ENCODE results near the gene IRF2BP2. TPM values are rescaled to one million over a fixed set of nuclear protein-coding genes. Genes with fewer than 3 reads are reported as not detected.

IRF2BP2 gene
- 100 to 1,000 TPM; 157 to 164 TPM for total RNA-seq

DNA sequence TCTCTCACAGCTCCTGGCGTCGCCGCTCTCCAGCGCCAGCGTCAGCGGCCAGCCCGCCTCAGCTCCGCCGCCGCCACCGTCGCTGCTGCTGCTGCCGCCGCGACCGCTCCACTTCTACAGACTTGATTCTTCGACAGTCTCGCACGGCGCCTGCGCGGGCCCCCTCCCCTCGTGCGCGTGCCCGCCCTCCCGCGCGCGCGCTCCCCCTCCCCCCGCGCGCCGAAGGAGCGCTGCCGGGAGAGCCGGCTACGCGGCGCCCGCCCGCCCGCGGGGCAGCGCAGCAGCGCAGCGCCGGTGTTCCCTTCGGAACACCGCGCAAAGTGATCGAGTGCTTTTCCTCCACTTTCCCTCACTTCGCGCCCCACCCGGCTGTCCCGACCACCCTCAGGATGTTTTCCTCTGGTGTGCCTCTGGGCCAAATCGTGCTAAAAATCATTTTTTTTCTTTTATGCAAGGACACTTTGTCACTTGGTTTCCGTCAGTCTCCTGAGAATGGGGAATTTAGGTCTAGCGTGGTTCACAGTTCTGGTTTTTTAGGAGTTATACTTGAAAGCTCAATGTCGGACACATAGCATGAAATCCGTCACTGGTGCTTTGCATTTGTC is at the start of gene IRF2BP2:
Gene IRF2BP2, minus strand, starts transcription at position 118 of the 605 bp plus-strand sequence. CDS start 684 bp downstream, outside the sequence.
- no peaks in the 10 kb centered on the region for H3K36me3 ChIP-seq
- DNase-seq = peak; percentile 85
- peak within 1 kb of the TSS; percentile 99 to 100 for H3K9ac ChIP-seq (ENCODE audit: low read depth in 2 of 2, low read length in 2 of 2)
- TF ChIP-seq, protein P1, sequence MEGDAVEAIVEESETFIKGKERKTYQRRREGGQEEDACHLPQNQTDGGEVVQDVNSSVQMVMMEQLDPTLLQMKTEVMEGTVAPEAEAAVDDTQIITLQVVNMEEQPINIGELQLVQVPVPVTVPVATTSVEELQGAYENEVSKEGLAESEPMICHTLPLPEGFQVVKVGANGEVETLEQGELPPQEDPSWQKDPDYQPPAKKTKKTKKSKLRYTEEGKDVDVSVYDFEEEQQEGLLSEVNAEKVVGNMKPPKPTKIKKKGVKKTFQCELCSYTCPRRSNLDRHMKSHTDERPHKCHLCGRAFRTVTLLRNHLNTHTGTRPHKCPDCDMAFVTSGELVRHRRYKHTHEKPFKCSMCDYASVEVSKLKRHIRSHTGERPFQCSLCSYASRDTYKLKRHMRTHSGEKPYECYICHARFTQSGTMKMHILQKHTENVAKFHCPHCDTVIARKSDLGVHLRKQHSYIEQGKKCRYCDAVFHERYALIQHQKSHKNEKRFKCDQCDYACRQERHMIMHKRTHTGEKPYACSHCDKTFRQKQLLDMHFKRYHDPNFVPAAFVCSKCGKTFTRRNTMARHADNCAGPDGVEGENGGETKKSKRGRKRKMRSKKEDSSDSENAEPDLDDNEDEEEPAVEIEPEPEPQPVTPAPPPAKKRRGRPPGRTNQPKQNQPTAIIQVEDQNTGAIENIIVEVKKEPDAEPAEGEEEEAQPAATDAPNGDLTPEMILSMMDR (IDR thresholded peaks at IDR 0.05) = no peak
- peaks cover 13% of the 10 kb centered on the region for H3K4me1 ChIP-seq
- intact Hi-C loops (cut with DNase I) = loop anchor here (2.0 kb wide), 1 partner anchor 107 kb away; no protein-coding TSS in a partner anchor
- no peaks in the 10 kb centered on the region for H3K9me3 ChIP-seq
- peak within 1 kb of the TSS; percentile 100 for H3K27ac ChIP-seq
- H3K27me3 ChIP-seq = no peaks in the 10 kb centered on the region
- H3K4me3 ChIP-seq = peak within 1 kb of the TSS; percentile 85

DNA sequence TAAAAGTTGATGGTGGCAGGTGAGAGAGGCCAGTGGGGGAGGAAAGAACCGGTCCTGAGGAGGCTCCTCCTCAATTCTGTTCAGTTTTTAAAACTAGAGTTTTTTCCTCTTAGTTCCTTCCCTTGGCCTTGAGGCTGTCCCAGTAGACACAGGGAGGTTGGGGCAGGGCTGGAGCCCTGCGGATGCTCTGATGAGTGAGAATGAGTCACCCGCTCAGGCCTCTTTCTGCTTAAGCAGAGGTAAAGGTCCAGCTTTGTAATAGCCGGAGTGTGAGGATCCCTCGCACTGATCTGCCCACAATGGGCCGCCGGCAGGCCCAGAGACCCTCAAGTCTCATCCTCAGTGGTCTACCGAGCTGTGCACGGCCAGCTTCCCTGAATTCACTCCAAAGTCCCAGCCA is 49.6 kb upstream of the IRF2BP2 start:
- no peaks in the 10 kb centered on the region for H3K36me3 ChIP-seq
- intact Hi-C loops (cut with DNase I) = no loop called here
- H3K9me3 ChIP-seq = no peaks in the 10 kb centered on the region
- TF ChIP-seq, protein P1 (IDR thresholded peaks at IDR 0.05) = no peak
- no peak overlapping the region for H3K9ac ChIP-seq (ENCODE audit: low read depth in 2 of 2, low read length in 2 of 2)
- H3K4me3 ChIP-seq = no peak overlapping the region
- no peaks in the 10 kb centered on the region for H3K4me1 ChIP-seq
- no peak overlapping the region for H3K27ac ChIP-seq
- peak; percentile 17 for DNase-seq
- no peaks in the 10 kb centered on the region for H3K27me3 ChIP-seq

DNA sequence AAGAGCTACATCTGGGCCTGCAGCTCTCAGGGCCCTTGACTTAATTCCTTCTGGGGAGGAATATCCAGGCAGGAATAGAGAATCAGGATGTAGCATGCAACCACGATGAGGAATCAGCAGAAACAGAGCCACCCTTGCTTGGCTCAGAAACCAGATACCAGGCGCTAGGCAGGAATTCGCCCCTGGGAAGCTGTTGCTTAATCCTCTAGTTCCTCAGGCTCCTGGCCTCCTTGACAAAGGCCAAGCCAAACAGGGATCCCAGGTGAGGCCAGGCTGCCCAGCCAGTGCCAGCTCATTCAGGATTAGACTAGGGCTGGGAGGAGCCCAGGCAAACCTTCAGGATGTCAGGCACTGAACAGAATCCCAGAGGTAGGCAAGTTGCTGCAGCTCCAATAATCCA is 48.2 kb upstream of the IRF2BP2 start:
- no peaks in the 10 kb centered on the region for H3K27me3 ChIP-seq
- no peaks in the 10 kb centered on the region for H3K4me1 ChIP-seq
- H3K4me3 ChIP-seq = no peak overlapping the region
- TF ChIP-seq, protein P1 (IDR thresholded peaks at IDR 0.05) = no peak
- no peaks in the 10 kb centered on the region for H3K36me3 ChIP-seq
- intact Hi-C loops (cut with DNase I) = no loop called here
- peak overlapping the region; percentile 43 for H3K27ac ChIP-seq
- H3K9me3 ChIP-seq = no peaks in the 10 kb centered on the region
- DNase-seq = peak; percentile 45
- no peak overlapping the region for H3K9ac ChIP-seq (ENCODE audit: low read depth in 2 of 2, low read length in 2 of 2)

DNA sequence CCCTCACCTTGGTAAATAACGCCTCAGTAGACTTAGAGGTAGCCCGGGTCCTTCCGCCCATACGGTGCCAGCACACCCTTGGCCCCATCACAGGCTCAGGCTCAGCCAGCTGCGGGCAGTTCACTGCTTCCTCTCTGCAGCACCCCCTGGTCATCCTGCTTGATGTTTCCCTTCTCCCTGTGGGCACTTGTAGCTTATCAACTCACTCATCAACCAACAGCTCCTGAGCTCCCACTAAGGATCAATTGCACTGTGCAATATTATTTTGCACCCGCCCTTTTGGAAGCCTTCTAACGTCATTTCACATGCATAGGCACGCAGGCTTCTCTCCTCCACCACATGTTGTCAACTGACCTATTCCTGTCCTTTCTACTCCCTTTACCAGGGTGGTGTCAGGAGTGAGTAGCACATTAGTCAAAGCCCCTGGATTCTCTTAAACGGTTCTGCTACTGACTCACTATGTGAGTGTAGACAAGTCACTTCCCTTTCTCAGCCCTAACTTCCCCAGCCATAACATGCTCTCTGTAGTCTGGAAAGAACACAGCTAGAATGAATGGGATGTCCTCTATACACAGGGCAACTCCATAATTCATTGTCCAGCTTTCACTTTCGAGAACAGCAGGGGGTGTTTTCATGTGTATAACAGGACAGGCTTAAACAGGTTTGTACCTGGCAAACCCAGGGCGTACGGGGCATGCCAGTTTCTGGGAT is 47.1 kb upstream of the IRF2BP2 start:
- Histone ChIP-seq H3K27me3 (no peaks in the 10 kb centered on the region), H3K27ac (peak overlapping the region; percentile 43), H3K36me3 (no peaks in the 10 kb centered on the region), H3K4me1 (no peaks in the 10 kb centered on the region), H3K4me3 (no peak overlapping the region), H3K9me3 (no peaks in the 10 kb centered on the region), H3K9ac (ENCODE audit: low read depth in 2 of 2, low read length in 2 of 2) (peak overlapping the region in 1 of 2 donors; percentile 7)
- peak; percentile 64 for DNase-seq
- TF ChIP-seq, protein P1 (IDR thresholded peaks at IDR 0.05) = no peak
- intact Hi-C loops (cut with DNase I) = no loop called here

DNA sequence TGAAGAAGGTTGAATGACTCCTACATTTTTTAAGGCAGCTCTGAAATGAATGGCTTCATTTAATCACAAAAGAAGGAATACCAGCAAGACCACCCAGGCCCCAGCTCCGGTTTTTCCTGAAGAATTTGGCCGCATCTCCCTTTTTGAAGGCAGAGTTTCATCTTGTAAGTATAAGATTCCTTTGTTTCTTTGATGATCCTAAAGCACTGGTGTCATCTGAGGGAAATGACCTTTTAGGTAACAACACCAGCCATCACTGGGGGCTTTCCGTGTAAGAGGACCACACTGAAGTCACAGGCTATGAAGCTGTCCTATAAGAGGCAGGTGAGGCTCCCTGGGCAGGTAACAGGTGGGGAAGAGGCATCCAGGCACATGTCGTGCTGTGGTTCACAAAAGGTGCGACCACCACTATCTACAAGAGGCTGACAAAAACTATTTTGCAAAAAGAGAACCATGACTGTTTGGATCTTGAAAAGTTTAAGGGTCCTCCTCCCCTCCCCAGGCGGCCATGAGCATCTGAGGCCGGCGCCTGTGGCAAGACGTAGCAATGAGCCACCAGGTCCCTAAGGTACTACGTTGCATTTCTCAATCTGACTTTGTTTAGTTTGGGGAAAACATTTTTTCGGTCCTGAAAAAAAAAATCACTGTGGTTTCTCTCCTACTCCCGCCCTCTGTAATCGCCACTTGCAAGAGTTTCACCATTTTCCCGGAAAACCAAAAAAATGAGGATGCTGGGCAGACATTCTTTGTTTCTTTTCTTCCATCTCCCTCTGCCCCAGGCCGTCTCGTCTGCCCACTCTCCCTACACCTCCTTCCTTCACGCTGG is 46.3 kb upstream of the IRF2BP2 start:
- Histone ChIP-seq H3K4me3 (no peak overlapping the region), H3K27me3 (no peaks in the 10 kb centered on the region), H3K4me1 (no peaks in the 10 kb centered on the region), H3K36me3 (no peaks in the 10 kb centered on the region), H3K9me3 (no peaks in the 10 kb centered on the region), H3K9ac (ENCODE audit: low read depth in 2 of 2, low read length in 2 of 2) (no peak overlapping the region), H3K27ac (peak overlapping the region; percentile 43)
- DNase-seq = peak; percentile 14
- TF ChIP-seq, protein P1 (IDR thresholded peaks at IDR 0.05) = no peak
- intact Hi-C loops (cut with DNase I) = no loop called here

Data from colonic mucosa (tissue), 4 donors.